COLO668 (cell line): ENCODE results near the gene CCL18.
"Not testable (repeated sequence)": the region's sequence is repeated elsewhere in the genome, so short reads cannot be mapped to it uniquely, and the experiment has no call there.

Experiments used
- DNase-seq: peaks from one replicate; lab custom pipeline; 2025; ENCODE audit not compliant: unreplicated experiment; lab: John Stamatoyannopoulos, UW

The CCL18 gene

DNA sequence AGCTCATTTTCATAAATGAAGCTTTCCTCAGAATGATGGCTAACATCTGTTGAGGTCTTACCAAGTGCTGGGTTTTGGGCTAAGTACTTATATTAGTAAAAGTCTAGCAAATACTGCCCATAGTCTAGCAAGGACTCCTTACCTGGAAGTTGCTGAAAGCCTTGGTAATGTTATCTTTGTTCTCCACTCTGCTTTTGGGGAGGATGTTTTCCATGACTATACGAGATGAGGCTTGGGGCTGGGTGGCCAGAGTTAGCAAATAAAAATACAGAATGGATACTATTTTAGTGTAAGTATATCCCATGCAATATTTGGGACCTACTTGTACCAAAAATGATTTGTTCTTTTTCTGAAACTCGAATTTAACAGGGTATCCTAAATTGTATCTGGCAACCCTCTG is 7.7 kb downstream of the CCL18 start:
- DNase-seq, result no peak

DNA sequence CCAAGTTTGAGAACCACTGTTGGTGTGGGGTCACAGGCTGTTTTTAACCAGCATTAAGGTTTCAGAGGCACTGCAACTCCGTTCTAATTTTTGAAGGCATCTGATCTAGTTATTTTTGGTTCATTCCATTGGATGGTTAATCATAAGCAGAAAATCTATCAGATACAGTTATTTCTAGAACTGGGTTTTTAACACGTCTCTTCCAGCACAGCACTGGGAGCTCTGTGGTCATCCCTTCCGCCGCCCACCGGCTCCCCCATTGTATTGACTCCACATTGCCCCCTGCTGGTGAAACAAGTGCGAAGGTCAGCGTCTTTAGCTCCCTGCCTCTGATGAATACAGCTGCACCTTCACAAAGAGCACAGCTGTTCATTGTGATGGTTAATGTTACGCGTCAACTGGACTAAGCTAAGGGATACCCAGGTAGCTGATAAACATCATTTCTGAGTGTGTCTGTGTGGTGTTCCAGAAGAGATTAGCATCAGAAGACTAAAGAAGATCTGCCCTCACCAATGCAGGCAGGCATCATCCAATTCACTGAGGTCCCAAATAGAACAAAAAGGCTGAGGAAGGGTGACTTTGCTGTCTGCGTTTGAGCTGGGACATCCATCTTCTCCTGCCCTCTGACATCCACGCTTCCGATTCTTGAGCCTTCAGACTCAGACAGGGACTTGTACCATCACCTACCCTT is 8.5 kb downstream of the CCL18 start:
- peak; percentile 11 for DNase-seq

DNA sequence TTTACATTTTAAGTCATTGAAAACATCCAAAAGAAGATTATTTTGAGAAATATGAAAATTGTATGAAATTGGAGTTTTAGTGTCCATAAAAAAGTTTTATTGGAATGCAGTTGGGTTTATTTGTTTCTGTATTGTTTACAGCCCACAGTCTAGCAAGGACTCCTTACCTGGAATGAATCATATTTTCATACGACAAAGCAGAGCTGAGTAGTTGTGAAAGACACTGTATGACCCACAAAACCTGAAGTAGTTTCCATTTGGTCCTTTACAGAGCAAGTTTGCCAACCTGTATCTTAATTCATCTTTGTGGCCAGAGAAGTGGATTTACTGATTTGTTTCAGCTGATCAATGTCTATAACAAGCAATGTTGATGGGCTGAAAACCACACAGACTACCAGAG is 10.3 kb downstream of the CCL18 start:
- DNase-seq, result no peak

- DNase-seq, result not testable (repeated sequence)
Observed at GRCh38 chr17:36081681-36082471, 17.8 kb downstream of the CCL18 start.

- not testable (repeated sequence) for DNase-seq
Observed at GRCh38 chr17:36082482-36083120, 18.5 kb downstream of the CCL18 start.

DNA sequence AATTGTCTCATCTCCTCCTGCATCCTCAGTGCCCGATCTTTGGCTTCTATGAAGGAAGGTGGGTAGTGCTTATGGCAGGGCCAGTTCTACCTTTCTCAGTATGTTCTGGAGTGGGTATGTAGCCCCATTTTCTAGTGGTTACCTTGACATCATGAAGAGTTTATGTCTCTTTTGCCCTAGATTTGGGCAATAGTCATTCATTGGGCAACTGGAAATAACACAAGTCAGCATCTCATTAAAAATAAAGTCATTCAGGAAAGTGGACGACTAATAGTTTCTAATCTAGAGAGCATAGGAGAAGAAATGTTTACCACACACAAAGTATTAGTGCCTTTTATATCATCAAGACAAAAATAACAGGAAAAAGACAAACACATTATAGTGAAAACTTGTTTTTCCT is 19.6 kb downstream of the CCL18 start:
- not testable (repeated sequence) for DNase-seq

DNA sequence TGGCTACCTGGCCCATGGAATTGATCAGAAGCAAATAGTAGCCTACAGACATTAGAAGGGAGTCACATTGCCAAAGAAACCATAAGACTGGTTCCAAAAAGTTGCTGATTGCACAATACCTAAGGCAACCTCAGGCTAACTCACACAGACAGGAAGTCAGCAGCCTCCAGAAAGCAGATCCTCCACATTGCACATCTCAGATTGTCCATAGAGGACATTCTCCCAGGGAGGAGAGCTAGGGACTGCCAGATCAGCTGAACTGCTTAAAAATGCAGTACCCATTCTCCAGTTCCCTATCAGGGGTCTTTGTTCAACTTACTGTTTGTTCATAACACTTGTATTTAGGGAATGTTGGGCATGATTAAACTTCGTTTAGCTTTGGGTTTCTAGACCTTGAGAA is 21.7 kb downstream of the CCL18 start:
- DNase-seq, result no peak

DNA sequence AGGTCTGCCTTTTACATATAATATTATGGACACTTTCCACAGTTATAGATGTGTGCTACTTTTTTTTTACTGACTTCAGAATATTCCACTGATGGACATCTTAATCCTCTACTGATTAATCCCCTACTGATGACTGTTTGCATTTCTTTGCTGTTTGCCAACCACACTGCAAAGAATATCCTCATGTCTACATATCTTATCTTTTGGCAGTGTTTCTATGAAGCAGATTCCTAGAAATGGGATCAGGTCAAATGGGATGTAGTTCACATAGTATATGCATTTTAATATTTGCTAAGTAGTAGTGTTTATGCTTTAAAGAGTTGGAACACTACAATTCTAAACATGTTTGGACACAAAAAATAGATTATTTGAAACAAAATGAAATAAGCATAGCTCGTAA is 22.7 kb downstream of the CCL18 start:
- no peak for DNase-seq

DNA sequence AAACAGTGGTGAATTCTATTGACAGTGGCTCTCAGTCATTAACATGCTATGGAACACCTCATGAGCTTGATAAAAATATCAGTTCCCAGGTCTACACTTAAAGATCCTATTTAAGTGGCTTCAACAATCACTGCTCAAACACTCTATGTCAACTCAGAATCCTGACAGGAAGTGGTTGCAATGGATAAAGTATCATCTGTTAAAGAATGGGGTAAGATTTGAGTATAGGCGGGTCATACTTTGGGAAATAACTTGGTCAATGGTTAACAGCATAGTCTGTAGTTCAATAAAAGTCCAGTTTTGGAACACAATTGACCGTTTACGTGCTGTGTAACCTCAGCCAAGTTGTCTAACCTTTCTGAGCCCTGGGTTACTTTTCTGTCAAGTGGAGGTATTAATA is 23.4 kb downstream of the CCL18 start:
- not testable (repeated sequence) for DNase-seq

DNA sequence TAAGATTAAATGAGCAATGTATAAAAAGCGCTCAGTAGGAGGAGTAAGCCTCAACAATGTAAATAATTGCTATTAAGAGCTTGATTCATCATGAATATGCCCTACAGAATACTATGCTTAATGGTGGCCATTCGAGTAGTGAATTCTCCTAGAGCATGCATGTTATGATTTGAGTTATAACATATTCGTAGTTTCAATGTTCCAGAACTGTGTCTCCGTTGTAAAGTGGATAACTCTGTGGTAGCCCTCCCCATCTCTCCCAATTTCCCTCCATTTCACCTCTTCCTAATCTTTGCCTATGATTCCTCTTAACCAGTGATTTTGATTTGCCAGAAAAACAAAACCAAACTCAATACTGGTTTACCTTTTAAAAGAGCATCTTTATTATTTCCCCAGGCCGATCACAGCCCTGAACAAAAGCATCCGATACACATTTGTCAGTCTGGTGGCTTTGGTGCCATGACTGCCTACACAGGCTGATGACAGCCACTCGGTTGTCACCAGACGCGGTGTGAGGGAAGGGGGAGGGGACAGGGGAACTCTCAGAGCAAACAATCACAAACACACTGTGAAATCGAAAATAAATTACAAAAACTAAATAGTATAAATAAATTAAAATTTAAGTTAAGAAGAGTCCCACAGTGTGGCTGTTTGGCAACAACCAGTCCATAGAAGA is 24.0 kb downstream of the CCL18 start:
- DNase-seq, result not testable (repeated sequence)

GRCh38 chr17:36088670-36089338 is 24.7 kb downstream of the CCL18 start:
- DNase-seq, result no peak

DNA sequence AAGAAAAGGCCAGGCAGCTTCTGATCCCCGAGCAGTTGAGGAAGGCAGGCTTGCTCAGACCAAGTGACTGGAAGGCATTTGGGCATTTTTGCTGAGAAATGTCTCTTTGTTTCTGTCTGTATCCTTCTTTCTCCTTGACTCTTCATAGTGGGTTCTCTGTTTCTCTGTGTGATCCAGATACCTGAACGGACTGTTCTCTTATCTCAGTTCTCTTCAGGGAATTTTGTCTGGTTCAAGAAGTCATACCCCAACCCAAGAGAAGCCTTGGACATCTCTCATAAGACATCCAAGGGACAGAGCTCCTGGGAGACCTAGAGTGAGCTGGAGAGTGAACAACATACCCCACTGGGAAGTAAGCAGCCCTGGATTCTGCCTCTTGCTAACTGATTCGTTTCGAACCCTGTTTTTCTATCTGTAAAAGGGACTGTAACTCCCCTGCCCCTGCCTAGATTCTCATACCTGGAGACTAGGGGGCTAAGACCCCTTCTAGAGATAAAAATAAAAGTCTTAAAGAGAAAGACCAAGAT is 25.3 kb downstream of the CCL18 start:
- no peak for DNase-seq

DNA sequence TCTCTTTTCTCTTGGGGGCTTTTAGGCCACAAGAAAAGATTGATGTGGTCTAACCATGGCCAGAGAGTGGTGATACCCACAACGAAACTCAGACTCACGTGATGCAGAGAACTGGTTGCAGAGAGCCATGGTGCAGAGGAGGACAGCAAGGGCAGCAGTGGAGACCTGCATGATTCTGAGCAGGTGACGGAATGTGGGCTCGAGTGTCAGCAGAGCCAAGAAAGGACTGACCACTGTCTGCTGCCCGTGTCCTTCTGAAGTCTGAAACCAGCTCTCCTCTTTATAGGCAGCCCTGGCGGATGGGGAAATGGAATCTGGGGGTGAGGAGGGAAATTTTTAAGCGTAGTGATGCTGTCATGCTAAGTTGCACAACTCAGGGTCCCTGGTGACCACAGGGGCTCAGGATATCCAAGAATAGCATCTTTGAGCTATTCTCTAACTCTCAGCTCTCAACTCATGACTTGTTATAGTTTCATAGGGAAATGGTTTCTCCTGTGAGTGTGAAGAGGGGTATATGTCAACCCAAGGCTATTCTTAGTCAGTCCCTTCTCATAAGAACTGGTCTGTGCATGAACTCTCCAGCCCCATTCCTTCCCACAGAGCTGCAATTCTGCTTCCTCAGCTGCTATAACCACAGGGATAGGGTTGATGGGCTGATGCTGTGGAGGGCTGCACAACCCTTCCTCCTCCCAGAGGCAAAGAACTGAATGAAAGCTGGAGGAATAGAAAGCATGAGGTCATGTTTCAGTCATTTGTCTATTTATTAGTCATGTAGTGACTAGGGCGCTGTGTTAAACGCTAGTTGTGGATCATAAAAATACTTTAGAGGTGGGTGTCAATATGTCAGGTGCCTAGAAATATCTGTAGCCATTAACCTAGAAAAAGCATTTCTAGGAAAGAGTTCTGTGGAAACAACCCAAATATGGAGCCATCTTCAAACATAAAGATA is 26.1 kb downstream of the CCL18 start, which contains the start of gene CCL3:
Gene CCL3 (minus strand): TSS at position 256 of the 949 bp plus-strand sequence. CDS start 85 bp downstream, at position 171.
- DNase-seq, result no peak

DNA sequence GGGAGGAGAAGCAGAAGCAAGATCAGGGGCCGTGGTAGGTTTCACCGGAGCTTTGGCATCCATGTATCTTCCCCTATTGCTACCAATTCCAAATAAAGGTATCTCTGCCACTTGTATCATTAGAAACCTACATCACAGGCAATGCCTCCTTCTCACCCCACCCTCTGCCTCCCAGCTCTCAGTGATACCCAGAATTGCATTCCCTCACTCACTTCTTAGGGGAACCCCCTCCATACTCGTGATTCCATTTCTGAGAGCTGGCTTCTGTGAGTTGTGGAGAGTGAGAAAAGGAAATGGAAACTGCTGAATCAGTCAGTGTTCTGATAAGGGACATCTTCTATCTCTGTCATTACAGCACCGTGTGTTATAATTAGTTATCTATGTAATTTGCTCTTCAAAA is 28.2 kb downstream of the CCL18 start:
- DNase-seq, result no peak

DNA sequence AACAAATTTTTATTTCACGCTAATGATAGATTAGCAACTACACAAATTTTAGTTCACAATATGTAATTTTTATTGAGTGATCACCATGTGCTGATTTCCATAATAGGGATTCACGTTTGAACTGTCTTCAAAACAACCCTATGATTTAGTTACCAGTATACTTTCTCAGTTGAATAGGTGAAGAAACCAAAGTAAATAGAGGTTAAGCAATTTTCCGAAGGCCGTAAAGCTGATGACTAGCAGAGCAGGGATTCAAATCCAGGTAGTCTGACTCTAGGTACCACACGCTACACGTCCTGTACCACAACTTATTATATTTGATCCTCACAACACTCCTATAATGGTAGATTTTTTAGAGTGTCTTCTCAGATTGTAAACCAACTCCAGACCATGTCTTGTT is 28.6 kb downstream of the CCL18 start:
- DNase-seq, result not testable (repeated sequence)

DNA sequence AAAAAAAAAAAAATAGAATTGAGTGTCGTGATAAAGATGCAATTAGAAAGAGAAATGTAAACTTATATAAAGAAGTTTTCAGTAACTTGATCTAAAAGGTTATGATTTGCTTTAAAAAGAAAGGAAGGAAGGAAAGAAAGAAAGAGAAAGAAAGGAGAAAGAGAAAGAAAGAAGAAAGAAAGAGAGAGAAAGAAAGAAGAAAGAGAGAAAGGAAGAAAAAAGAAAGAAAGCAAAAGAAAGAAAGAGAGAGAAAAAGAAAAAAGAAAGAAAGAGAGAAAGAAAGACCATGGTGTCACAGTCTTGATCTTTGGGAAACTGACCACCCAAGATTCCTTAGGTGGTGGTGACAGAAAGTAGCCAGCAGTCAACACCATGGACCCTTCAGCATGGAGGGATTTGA is 30.2 kb downstream of the CCL18 start:
- DNase-seq, result no peak

- no peak for DNase-seq
Observed at GRCh38 chr17:36094746-36095145, 30.7 kb downstream of the CCL18 start.

GRCh38 chr17:36095992-36096391 is 31.9 kb downstream of the CCL18 start:
- no peak for DNase-seq

DNA sequence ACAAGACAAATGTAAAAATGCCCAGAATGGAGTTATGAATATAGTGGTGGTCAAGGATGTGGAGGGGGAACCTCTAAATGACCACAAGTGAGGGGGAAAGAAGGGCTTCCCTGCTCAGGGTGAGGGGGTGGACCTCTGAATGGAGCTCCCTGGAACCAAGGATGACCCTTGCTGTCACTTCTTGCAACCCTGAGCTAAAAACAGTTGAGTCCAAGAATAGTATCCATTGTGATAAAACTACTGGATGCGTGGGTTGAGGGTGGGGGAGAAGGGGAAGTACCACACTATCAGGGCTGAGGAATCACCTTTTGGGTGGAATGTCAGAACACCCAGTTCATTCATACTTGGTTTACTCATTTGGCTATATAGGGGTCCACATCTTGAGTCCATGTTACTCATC is 34.9 kb downstream of the CCL18 start:
- DNase-seq, result not testable (repeated sequence)
